ENCODE measurements around the gene CNTLN.

The CNTLN gene

GRCh38 chr9:17398350-17398749, 263.5 kb downstream of the CNTLN start:
- H3K4me1 ChIP-seq = no peaks in the 10 kb centered on the region
- no peak overlapping the region for H3K4me3 ChIP-seq
- intact Hi-C loops (cut with DNase I; ENCODE audit: low total_unique reads) = no loop called here
- TF ChIP-seq CTCF (IDR thresholded peaks at IDR 0.05) = no peak
- peaks cover 0 to 20% (median 17%) of the 10 kb centered on the region in 3 donors for H3K36me3 ChIP-seq
- H3K9me3 ChIP-seq = no peaks in the 10 kb centered on the region
- no peaks in the 10 kb centered on the region for H3K27me3 ChIP-seq
- no peak for DNase-seq
- H3K27ac ChIP-seq = no peak overlapping the region

GRCh38 chr9:17401858-17402257, 267.0 kb downstream of the CNTLN start:
- intact Hi-C loops (cut with DNase I; ENCODE audit: low total_unique reads) = no loop called here
- DNase-seq = no peak
- H3K4me3 ChIP-seq = no peak overlapping the region
- H3K9me3 ChIP-seq = no peaks in the 10 kb centered on the region
- H3K4me1 ChIP-seq = no peaks in the 10 kb centered on the region
- H3K27me3 ChIP-seq = no peaks in the 10 kb centered on the region
- no peak for TF ChIP-seq CTCF (IDR thresholded peaks at IDR 0.05)
- no peak overlapping the region for H3K27ac ChIP-seq
- peaks cover 6 to 17% (median 14%) of the 10 kb centered on the region in 3 donors for H3K36me3 ChIP-seq

GRCh38 chr9:17402309-17402708, 267.5 kb downstream of the CNTLN start:
- no peak for TF ChIP-seq CTCF (IDR thresholded peaks at IDR 0.05)
- H3K4me3 ChIP-seq = no peak overlapping the region
- no peaks in the 10 kb centered on the region for H3K9me3 ChIP-seq
- H3K4me1 ChIP-seq = no peaks in the 10 kb centered on the region
- no peak for DNase-seq
- intact Hi-C loops (cut with DNase I; ENCODE audit: low total_unique reads) = no loop called here
- no peaks in the 10 kb centered on the region for H3K27me3 ChIP-seq
- no peak overlapping the region for H3K27ac ChIP-seq
- H3K36me3 ChIP-seq = peaks cover 6 to 17% (median 14%) of the 10 kb centered on the region in 3 donors

GRCh38 chr9:17403539-17403938, 268.7 kb downstream of the CNTLN start:
- no peaks in the 10 kb centered on the region for H3K27me3 ChIP-seq
- intact Hi-C loops (cut with DNase I; ENCODE audit: low total_unique reads) = no loop called here
- DNase-seq = no peak

GRCh38 chr9:17414986-17415385, 280.1 kb downstream of the CNTLN start:
- Histone ChIP-seq H3K27ac (no peak overlapping the region), H3K27me3 (no peaks in the 10 kb centered on the region), H3K9me3 (no peaks in the 10 kb centered on the region), H3K4me1 (no peaks in the 10 kb centered on the region), H3K36me3 (peaks cover 11 to 14% (median 13%) of the 10 kb centered on the region in 3 donors), H3K4me3 (no peak overlapping the region)
- TF ChIP-seq CTCF (IDR thresholded peaks at IDR 0.05) = no peak
- no peak for DNase-seq
- intact Hi-C loops (cut with DNase I; ENCODE audit: low total_unique reads) = no loop called here

More at GRCh38 chr9:17403539-17403938, 268.7 kb downstream of the CNTLN start:
- no peak overlapping the region for H3K27ac ChIP-seq
- H3K36me3 ChIP-seq = peaks cover 6 to 17% (median 14%) of the 10 kb centered on the region in 3 donors
- TF ChIP-seq CTCF (IDR thresholded peaks at IDR 0.05) = no peak
- no peak overlapping the region for H3K4me3 ChIP-seq
- no peaks in the 10 kb centered on the region for H3K4me1 ChIP-seq
- no peaks in the 10 kb centered on the region for H3K9me3 ChIP-seq

All from tibial artery (tissue), 4 donors.